ENCODE data around the gene KCNQ1OT1.

Gene KCNQ1OT1

GRCh38 chr11:2701898-2702434, 2.2 kb upstream of the KCNQ1OT1 start:
- no peak for DNase-seq (ENCODE audit: low read depth)

GRCh38 chr11:2701230-2701629, 1.4 kb upstream of the KCNQ1OT1 start:
- no peak for DNase-seq (ENCODE audit: low read depth)

GRCh38 chr11:2700415-2701211, 819 bp upstream of the KCNQ1OT1 start:
- no peak for DNase-seq (ENCODE audit: low read depth)

GRCh38 chr11:2699185-2699530, 636 bp downstream of the KCNQ1OT1 start:
- DNase-seq (ENCODE audit: low read depth) = no peak

- DNase-seq (ENCODE audit: low read depth) = no peak
These were observed 1.2 kb downstream of the KCNQ1OT1 start for GRCh38 chr11:2698386-2699184.

- DNase-seq (ENCODE audit: low read depth) = no peak
These were observed 1.9 kb downstream of the KCNQ1OT1 start for GRCh38 chr11:2697866-2698265.

- DNase-seq (ENCODE audit: low read depth) = no peak
These were observed 3.3 kb downstream of the KCNQ1OT1 start for GRCh38 chr11:2696455-2696854.

GRCh38 chr11:2694995-2695939, 4.5 kb downstream of the KCNQ1OT1 start:
- no peak for DNase-seq (ENCODE audit: low read depth)

GRCh38 chr11:2694495-2694894, 5.3 kb downstream of the KCNQ1OT1 start:
- no peak for DNase-seq (ENCODE audit: low read depth)

GRCh38 chr11:2693271-2694261, 6.2 kb downstream of the KCNQ1OT1 start:
- DNase-seq (ENCODE audit: low read depth) = no peak

GRCh38 chr11:2691991-2692875, 7.6 kb downstream of the KCNQ1OT1 start:
- DNase-seq (ENCODE audit: low read depth) = no peak

GRCh38 chr11:2691355-2691761, 8.4 kb downstream of the KCNQ1OT1 start:
- no peak for DNase-seq (ENCODE audit: low read depth)

- no peak for DNase-seq (ENCODE audit: low read depth)
These were observed 9.0 kb downstream of the KCNQ1OT1 start for GRCh38 chr11:2690596-2691354.

- DNase-seq (ENCODE audit: low read depth) = no peak
These were observed 9.9 kb downstream of the KCNQ1OT1 start for GRCh38 chr11:2689651-2690575.

- no peak for DNase-seq (ENCODE audit: low read depth)
These were observed 11.2 kb downstream of the KCNQ1OT1 start for GRCh38 chr11:2688381-2689231.

- DNase-seq (ENCODE audit: low read depth) = no peak
These were observed 12.0 kb downstream of the KCNQ1OT1 start for GRCh38 chr11:2687782-2688191.

GRCh38 chr11:2687223-2687530, 12.6 kb downstream of the KCNQ1OT1 start:
- DNase-seq (ENCODE audit: low read depth) = no peak
